CD4-positive, alpha-beta T cell treated with Interleukin-12 subunit alpha and Interleukin-12 subunit beta, for 1 hour (primary cell): Measurements from ENCODE around the gene OR6S1.

Experiments used
- DNase-seq: peaks from one replicate; pipeline ENCODE4 v3.0.0-alpha.2; 2020

OR6S1 gene, protein sequence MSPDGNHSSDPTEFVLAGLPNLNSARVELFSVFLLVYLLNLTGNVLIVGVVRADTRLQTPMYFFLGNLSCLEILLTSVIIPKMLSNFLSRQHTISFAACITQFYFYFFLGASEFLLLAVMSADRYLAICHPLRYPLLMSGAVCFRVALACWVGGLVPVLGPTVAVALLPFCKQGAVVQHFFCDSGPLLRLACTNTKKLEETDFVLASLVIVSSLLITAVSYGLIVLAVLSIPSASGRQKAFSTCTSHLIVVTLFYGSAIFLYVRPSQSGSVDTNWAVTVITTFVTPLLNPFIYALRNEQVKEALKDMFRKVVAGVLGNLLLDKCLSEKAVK

DNA sequence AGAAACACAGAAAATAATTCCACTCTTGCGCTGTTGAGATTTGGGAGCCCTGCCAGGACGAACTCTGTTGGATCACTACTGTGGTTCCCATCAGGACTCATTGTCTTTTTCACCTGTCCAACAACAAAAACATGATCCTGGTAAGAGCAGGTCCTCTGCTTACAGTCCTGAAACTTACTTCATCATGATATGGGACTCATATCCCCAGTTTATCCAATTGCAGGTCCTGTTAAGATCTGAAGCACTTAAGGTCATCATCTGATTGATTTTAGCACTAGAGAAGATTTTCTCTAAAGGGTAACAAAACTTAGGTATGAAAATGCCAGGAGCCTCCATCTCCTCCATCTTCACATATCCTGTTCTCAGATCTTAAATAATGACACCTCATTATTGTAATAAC, at the start of gene OR6S1:
Gene OR6S1 (minus strand): TSS at position 101 of the 400 bp plus-strand sequence. CDS start 0 bp downstream, at position 101.
- no peak for DNase-seq

DNA sequence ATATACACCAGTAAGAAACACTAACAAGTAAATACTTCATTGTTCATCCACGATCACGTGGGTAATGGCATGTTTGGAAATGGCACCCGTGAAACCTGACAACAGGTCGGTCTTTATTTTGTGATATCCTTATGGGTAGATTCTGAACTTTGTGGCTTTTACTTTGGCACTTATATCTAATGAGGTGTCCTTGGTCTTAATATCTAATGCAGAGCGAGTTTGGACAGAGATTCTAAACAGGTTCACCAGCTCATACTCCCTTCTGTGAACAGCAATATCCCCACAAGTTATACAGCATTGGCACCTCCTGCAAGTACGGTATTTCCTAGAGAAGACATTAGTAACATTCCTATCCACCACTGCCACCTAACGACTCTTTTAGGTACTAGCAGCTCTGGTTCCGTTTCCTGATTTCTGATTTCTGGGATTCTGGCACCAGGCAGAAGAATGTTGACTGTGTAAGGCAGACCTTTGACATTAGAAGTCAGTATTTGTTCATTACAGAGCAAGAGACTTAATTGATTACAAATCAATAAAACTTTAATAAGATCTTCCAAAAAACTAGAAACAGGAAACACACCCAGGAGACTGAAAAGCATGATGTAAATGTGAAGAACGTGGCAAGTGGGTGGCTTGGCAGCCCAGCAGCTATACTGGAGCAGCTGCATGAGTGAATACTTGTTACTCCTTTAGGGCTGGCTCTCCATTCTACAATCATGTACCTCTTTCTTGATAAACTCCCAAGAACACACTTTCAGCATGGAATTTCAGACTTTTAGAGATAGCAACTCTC, 49.6 kb upstream of the OR6S1 start:
- peak; percentile 77 for DNase-seq

DNA sequence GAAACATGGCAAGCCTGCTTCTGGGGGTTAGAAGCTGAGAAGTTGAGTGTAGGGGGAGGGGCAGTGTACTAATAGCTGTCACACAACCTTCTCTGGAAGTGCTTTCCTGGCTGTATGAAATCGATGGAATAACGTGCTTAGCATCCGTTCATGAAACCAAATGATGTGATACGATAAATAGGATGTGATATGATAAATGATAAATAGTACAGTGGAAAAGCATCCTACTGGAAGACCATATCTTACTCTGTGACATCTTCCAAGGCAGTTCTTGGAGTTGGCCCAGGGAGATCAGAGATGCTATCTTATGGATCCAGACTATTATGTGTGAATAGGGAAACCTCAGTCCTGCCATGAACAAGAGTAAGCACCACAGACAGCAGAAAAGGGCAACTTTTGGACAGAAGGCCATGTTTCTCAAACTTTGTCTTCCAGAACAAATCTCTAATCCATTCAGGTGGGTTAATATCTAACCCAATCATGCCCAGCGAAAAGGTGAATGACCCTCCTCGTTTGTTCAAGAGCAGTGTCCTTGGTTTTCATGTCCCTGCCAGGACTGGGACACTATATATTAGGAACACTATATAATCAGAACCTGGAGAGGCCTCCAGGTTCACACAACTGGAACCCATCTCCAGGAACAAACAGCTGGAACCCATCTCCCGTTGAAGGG, 46.8 kb upstream of the OR6S1 start, which contains the start of gene ANG:
Gene ANG (plus strand): TSS at position 598 of the 673 bp plus-strand sequence. CDS start 4,801 bp downstream, outside the sequence.
- no peak for DNase-seq

DNA sequence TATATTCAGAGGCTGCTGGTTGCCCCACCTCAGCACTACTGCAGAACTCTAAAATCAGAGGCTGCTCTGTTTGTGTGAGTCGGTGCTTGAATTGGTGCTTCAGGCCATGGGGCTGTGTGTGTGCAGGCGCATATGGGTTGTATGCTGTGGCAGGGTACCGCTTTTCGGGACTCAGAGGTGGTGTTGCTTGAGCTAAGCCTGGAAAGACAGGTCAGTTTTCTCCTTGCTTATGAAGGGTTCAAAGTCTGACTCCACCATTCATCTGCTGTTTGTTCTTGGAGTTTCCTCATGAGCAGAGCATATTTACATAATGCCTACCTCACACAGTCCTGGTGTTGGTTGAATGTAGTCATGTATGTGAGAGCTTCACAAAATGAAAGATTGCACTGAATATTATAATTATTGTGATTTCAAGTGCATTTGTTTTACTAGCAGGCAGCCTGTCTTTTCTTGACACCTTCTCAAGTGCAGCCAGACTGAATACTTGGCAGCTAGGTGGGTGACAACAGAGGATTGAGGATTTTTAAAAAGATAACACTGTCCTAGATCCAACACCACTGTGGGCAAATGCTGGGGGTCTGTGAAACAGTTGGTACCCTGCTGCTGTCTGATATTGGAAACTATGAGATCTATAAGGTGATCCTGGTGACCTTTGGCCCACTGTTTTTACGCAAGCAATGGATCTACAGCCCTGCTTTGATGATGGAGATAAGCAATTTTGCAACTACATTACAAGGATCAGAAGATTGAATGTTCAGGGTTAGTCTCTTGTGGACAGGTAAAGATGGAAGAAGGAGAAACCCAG, 46.1 kb upstream of the OR6S1 start:
- DNase-seq, result no peak

DNA sequence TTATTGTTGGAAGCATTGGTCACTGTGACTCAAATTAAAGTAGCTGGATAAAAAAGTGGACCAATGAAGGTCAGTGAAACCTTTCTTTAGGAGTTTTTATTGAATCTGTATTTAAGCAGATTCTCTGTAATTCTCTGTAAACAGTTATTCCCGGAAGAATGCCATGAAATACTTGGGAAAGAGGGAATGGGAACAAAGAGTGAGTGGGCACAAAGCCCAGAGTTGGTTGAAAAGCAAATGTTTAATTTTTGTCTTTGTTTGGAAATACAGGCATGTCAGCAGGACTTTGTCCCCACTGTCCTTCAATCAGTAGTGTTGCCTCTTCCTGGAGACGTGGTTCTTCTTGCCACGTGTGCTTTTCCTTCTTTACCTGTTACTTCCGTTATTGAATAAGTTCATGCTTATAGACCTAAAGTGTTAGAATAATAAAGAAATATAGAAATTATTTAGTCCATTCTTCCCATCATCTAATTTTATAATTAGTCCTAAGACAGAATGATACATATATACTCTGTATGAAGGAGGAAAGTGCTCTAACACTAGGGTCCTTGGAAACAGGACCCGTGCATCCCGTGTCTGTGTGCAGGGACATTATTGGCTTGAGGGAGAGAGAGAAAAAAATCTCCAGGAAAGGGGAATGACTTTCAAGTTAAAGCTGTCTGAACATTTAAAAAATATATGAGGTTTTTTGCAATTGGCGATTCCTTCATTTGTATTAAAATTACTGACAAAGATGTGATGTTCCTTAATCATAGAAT, 45.1 kb upstream of the OR6S1 start:
- no peak for DNase-seq

DNA sequence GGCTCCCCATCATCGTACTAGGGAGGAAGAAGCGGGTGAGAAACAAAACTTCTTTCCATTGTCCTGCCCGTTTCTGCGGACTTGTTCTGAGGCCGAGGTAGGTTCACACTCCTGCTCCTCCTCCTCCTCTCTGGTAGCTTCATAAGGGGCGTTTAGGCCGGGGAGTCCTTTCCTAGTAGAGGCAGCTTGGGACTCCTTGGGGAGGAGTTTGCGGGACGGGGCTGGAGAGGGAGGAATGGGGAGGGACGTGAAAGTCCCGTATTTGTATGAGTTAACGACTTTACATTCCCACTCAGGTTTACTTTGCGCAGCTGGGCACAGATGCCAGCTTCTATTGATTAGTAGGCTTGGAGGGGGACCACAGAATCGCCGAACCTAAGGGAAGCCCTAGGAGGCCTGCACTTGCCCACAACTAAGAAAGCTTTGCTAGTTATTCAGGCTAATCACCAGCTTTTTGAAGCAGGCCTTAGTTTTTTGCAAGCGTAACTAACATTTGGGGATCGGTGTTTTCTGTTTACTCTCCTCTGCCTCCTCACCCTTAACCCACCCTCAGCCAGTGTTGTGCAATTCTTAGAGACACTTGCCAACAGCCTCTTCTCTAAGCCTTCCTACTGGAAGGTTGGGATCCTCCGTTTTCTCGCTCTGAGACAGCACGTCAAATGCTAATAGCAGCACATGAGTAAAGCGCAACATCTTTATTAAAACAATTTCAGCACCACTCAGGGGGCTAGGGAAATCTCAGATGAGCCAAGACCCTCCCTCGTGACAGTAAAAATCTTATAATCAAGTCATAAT, 43.4 kb upstream of the OR6S1 start:
- no peak for DNase-seq

DNA sequence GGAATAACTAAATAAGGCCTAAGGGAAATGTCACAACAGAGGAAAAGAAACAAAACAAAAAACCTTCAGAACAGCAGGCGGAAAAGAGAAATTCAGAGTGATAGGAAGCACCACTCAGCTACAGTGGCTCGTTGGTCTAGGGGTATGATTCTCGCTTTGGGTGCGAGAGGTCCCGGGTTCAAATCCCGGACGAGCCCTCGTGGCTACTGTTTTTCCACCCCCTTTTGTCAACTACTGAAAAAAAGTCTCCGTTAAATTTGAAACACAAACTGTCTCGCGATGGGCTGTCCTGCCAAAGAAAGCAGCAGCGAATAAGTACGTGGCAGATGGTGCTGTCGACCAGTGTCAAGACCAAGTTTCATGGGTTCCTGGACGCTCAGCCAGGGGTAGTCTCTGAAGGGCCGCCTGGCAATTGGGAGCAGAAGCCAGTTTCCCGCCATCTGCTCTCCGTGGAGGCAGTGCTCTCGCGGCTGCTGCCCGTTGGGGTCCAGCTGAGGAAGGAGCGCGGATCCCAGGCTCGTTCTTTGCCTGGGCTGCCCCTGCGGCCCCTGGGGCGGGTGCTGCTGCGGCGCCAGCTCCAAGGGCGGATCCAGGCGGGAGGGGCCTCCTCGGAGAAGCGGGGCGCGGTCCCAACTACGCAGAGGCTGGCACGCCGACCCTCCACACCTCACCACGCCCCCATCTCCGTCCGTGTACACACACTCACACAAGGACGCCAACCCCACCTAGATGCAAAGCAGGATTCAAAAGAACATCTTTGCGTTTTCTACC, 42.6 kb upstream of the OR6S1 start, which contains the start of gene RNASE4:
Gene RNASE4 (plus strand): TSS at position 670 of the 771 bp plus-strand sequence. CDS start 14,812 bp downstream, outside the sequence.
- peak; percentile 90 for DNase-seq

DNA sequence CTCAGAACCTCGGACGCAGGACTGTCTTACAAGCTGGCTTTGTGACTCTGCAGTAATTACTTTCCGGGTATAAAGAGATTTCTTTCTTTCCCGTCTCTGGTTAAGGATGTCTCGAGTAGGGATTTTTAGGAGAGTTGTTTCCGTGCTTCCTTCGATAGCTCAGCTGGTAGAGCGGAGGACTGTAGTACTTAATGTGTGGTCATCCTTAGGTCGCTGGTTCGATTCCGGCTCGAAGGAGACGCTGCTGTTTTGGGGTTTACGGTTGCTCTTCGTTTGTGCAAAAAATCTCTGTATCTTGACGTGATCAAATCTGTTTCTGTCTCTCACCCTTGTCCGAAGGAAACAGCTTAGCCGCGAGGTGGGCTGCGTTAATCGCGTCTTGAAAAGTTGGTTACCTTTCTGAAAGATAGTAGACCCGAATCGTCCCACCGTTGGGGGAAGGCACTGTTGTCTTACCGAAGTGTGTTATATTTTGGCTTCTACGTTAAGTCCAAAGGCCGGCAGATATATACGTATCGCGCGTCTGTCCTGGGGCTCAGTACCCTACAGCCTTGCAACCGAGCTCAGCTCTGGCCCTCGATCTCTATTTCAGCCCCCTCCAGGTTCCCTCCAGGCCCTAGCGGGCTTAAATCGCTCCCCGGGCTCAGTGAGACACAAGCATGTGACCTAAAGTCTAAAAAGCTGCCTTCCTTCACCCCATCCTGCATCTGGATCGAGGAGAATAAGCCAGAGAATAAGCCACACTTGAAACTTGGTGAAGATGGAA, 41.8 kb upstream of the OR6S1 start:
- DNase-seq, result peak; percentile 87

DNA sequence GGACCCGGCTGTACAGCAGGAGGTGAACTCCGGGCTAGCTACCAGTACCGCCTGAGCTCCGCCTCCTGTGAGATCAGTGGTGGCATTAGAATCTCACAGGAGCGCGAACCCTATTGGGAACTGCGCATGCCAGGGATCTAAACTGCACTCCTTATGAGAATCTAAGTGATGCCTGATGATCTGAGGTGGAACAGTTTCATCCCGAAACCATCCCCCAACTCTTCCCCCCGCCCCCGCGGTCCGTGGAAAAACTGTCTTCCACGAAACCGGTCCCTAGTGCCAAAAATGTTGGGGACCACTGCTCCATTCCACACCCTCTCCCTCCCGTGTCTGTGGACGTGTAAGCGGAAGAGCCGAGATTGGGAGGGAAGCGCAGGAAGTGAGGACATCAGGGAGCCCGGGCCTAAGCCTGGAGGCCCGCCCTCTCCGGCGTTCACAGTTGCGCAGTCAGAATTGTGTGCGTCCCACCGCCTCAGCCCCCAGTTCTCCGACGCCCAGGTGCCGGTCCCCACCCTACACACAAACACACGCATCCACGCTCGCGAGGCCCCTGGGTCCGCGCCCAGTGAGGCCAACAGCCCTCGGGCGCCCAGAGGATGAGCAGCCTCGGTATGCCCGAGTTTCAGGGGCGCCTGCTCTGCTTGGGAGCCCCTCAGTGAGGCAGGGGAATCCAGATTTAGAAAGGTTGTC, 41.1 kb upstream of the OR6S1 start:
- peak; percentile 87 for DNase-seq

DNA sequence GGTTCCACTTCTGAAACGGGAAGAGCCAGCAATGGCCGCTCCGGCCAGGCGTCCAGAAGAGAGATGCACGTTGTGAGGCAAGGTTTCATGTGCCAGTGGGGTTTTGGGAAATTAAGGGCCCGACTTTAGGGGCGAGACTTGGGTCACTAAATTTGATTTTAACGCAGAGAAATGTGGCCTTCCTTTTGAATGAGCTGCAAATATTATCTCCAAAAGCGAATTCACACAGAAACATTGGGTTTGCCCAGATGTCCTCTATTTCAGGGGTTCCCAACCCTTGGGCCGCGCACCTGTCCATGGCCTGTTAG, 40.6 kb upstream of the OR6S1 start:
- no peak for DNase-seq

DNA sequence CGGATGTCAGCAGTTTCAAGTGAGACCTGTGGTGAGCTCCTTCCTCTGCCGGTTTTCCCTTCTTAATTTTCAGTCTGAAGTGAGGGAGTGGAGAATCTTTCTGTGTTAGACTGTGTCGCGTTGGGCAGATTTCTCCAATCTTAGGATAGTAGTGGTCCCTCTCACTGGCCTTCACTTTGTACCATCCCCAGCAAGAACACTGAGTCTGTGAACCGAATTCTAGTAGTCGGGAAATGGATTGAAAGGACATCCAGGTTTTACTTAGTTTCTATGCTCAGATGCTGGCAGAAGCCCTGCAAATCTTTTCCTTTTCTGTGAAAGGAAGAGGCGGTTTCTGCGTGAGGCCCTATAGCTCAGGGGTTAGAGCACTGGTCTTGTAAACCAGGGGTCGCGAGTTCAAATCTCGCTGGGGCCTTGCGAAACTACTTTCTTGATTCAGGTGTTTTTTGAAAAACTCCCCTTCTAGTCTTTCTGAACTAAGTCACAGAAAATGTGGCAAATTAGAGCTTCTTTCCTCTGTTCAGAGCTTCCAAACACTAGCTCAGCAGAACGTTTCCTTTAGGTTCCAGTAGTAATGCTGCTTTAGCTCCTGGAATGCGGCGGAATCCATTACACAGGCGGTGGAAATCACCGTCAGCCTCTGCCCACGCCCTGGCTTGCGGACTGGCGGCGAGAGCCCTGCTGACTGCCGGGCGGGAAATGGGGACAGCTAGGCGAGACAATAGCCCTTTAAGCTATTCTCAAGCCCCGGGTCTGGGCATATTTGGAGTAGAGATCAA, 40.0 kb upstream of the OR6S1 start:
- DNase-seq, result peak; percentile 93

DNA sequence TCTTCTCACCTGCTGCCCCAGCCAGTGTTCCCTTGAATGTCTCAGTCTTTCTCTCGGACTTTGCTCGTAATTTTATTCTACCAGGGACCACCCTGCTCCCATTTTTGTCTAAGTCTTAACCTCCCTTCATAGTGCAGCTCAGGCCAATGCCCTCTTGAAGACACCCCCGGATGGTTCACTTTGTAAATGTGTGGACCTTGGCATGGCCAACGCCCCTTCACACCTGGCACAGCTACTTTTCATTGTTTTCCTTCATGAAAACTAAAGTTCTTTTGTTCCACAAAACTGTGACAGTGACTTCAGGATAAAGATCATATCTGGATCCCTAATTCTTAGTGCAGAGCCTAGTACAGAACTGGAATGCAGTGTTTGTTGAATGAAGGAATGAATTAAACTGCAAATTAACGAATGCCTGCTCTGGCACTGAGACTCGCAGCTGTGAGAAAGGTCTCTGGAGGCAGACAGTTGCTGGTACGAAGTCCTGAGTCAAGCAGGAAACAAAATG, 39.4 kb upstream of the OR6S1 start:
- no peak for DNase-seq

DNA sequence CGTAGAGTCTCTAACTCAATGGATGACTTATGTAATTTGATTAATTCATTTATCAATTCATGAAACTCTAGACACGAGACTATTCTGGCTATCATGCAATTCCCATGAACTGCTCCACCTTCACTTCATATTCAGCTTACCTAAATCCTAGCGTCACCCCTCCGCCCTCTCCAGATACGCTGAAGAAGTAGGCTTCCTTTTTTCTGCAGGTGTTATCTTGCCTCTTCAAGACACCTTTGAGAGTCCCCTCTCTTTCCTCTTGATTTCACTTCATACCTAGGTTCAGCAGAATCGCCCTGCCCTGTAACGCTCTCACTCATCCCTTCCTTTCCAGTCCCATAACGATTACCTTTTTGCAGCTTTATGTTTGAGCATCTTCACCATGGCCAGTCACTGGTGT, 38.9 kb upstream of the OR6S1 start:
- no peak for DNase-seq

DNA sequence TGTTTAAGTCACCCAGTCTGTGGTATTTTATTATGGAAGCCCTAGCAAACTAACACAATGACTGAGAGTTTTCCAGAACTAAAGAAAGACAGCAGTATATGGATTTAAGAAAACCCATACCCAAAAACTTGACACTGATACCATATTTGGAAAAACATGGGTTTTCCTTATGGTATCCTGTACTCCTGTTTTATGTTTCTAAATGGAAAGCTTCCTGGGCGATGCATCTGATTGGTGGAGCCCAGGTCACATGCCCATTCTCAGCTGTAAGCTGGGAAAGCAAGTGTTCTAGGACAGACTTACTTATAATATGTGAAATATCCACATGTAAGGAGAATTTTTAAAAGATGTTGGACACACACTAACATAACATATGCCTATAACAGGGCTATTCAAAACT, 38.4 kb upstream of the OR6S1 start:
- DNase-seq, result no peak

DNA sequence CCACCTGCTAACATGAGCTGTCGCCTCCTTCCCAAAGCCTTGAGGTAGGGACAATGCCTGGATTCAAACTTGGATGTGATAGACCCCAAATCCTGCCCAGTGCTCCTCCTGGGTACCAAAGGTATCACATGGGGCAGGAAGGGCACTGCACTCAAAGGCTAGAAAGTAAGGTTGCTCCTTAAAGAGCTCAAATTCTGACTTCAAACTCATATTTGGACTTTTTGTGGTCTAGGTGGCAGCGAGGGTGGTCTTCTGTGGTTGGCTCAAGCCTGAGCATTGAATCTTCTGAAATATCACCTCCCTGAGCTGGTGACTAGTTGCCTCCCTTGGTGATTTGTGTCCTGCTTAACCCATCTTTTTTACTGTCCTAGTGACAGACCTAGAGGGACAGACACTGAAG, 34.6 kb upstream of the OR6S1 start:
- DNase-seq, result no peak

DNA sequence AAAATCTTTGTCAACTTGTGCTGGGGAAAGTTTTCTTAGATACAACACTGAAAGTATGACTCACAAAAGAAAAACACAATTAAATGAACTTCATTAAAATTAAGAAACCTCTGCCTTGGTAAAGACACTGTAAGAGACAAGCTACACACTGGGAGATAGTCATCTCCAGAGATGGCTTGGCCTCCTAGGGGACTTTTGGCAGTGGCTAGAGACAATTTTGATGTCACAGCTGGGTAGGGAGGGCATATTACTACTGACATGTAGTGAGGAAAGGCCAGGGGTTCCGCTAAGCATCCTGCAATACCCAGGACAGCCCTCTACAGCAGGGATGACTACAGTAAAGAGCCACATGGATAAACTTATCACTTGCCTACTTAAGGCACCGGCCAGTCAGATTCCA, 34.2 kb upstream of the OR6S1 start:
- DNase-seq, result no peak

DNA sequence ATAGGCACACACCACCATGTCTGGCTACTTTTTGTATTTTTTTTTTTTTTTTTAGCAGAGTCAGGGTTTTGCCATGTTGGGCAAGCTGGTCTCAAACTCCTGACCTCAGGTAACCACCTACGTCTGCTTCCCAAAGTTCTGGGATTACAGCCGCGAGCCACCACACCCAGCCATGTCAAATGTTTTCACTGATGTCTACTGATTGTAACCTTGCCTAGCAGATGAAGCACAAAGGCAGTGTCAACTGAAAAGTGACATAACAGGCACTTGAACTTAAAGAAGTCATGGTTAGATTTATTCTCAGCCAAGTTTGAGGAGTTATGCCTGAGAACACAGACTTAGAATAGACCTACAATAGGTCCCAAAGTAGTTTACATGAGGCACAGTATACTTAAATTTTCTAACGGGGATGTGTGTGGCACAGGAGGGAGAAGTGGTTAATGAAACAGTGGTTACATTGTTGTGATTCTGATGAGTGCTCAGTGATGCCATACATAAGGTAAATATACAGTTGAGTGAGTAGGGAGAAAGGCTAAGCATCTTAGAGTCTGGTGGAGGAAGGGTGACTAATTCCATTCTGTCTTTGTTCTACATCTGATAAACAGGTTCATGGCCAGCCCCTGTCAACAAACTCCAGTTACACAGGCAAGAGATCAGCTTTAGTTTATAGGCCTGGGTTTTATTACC, 30.2 kb upstream of the OR6S1 start:
- no peak for DNase-seq
